ENCODE results near the gene ABCA9. TPM values are rescaled to one million over a fixed set of nuclear protein-coding genes. Genes with fewer than 3 reads are reported as not detected.

ABCA9 gene
- total and polyA plus RNA-seq, 2 experiments from 2014 or later: not detected

DNA sequence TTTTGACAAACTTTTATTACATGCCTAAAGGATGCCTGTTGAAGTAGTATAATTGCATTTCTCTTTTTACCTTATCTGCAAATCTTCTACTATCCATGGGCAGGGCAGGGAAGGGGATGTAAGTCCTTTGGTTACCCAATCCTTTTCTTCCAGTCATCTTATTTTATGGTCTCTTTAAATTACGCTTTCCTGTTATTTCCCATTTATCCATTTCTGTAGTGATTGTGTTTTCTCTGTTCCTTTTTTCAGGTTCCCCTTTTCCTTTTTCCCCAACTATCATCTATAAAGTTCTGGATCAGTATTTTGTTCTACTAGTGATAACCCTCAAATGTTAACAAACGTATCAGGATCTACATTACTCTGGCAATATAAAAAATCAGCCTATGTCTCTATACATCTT is 3.3 kb upstream of the ABCA9 start:
- Mint-ChIP-seq H3K4me1 (peaks cover 13% of the 10 kb centered on the region), H3K36me3 (ENCODE audit: low read depth) (no peaks in the 10 kb centered on the region), H3K27me3 (ENCODE audit: insufficient read depth, low read depth, poor library complexity) (peaks cover 2% of the 10 kb centered on the region), H3K4me3 (no peak overlapping the region), H3K27ac (no peak overlapping the region), H3K9me3 (no peaks in the 10 kb centered on the region)
- H3K4me1 ChIP-seq (ENCODE audit: insufficient read depth): no peaks in the 10 kb centered on the region
- no peaks in the 10 kb centered on the region for H3K36me3 ChIP-seq (ENCODE audit: insufficient read depth)
- TF ChIP-seq, protein P1, sequence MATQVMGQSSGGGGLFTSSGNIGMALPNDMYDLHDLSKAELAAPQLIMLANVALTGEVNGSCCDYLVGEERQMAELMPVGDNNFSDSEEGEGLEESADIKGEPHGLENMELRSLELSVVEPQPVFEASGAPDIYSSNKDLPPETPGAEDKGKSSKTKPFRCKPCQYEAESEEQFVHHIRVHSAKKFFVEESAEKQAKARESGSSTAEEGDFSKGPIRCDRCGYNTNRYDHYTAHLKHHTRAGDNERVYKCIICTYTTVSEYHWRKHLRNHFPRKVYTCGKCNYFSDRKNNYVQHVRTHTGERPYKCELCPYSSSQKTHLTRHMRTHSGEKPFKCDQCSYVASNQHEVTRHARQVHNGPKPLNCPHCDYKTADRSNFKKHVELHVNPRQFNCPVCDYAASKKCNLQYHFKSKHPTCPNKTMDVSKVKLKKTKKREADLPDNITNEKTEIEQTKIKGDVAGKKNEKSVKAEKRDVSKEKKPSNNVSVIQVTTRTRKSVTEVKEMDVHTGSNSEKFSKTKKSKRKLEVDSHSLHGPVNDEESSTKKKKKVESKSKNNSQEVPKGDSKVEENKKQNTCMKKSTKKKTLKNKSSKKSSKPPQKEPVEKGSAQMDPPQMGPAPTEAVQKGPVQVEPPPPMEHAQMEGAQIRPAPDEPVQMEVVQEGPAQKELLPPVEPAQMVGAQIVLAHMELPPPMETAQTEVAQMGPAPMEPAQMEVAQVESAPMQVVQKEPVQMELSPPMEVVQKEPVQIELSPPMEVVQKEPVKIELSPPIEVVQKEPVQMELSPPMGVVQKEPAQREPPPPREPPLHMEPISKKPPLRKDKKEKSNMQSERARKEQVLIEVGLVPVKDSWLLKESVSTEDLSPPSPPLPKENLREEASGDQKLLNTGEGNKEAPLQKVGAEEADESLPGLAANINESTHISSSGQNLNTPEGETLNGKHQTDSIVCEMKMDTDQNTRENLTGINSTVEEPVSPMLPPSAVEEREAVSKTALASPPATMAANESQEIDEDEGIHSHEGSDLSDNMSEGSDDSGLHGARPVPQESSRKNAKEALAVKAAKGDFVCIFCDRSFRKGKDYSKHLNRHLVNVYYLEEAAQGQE (IDR thresholded peaks at IDR 0.05; ENCODE audit: unreplicated experiment): no peak
- TF ChIP-seq, protein P2, sequence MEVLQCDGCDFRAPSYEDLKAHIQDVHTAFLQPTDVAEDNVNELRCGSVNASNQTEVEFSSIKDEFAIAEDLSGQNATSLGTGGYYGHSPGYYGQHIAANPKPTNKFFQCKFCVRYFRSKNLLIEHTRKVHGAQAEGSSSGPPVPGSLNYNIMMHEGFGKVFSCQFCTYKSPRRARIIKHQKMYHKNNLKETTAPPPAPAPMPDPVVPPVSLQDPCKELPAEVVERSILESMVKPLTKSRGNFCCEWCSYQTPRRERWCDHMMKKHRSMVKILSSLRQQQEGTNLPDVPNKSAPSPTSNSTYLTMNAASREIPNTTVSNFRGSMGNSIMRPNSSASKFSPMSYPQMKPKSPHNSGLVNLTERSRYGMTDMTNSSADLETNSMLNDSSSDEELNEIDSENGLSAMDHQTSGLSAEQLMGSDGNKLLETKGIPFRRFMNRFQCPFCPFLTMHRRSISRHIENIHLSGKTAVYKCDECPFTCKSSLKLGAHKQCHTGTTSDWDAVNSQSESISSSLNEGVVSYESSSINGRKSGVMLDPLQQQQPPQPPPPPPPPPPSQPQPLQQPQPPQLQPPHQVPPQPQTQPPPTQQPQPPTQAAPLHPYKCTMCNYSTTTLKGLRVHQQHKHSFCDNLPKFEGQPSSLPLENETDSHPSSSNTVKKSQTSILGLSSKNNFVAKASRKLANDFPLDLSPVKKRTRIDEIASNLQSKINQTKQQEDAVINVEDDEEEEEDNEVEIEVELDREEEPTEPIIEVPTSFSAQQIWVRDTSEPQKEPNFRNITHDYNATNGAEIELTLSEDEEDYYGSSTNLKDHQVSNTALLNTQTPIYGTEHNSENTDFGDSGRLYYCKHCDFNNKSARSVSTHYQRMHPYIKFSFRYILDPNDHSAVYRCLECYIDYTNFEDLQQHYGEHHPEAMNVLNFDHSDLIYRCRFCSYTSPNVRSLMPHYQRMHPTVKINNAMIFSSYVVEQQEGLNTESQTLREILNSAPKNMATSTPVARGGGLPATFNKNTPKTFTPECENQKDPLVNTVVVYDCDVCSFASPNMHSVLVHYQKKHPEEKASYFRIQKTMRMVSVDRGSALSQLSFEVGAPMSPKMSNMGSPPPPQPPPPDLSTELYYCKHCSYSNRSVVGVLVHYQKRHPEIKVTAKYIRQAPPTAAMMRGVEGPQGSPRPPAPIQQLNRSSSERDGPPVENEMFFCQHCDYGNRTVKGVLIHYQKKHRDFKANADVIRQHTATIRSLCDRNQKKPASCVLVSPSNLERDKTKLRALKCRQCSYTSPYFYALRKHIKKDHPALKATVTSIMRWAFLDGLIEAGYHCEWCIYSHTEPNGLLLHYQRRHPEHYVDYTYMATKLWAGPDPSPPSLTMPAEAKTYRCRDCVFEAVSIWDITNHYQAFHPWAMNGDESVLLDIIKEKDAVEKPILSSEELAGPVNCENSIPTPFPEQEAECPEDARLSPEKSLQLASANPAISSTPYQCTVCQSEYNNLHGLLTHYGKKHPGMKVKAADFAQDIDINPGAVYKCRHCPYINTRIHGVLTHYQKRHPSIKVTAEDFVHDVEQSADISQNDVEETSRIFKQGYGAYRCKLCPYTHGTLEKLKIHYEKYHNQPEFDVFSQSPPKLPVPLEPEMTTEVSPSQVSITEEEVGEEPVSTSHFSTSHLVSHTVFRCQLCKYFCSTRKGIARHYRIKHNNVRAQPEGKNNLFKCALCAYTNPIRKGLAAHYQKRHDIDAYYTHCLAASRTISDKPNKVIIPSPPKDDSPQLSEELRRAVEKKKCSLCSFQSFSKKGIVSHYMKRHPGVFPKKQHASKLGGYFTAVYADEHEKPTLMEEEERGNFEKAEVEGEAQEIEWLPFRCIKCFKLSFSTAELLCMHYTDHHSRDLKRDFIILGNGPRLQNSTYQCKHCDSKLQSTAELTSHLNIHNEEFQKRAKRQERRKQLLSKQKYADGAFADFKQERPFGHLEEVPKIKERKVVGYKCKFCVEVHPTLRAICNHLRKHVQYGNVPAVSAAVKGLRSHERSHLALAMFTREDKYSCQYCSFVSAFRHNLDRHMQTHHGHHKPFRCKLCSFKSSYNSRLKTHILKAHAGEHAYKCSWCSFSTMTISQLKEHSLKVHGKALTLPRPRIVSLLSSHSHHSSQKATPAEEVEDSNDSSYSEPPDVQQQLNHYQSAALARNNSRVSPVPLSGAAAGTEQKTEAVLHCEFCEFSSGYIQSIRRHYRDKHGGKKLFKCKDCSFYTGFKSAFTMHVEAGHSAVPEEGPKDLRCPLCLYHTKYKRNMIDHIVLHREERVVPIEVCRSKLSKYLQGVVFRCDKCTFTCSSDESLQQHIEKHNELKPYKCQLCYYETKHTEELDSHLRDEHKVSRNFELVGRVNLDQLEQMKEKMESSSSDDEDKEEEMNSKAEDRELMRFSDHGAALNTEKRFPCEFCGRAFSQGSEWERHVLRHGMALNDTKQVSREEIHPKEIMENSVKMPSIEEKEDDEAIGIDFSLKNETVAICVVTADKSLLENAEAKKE (CRISPR knock-in tag; IDR thresholded peaks at IDR 0.05): no peak
- TF ChIP-seq ZNF114 (CRISPR knock-in tag; IDR thresholded peaks at IDR 0.05): no peak
- TF ChIP-seq STAT1 (IDR thresholded peaks at IDR 0.05; ENCODE audit: unreplicated experiment): no peak
- no peak for TF ChIP-seq JUNB (IDR thresholded peaks at IDR 0.05; ENCODE audit: unreplicated experiment)
- no peak for TF ChIP-seq NANOG (IDR thresholded peaks at IDR 0.05; ENCODE audit: borderline replicate concordance)
- H3F3A ChIP-seq (replicated peaks; ENCODE audit: low read depth): no peaks in the 10 kb centered on the region
- H3K79me2 ChIP-seq (replicated peaks; ENCODE audit: insufficient read depth): no peaks in the 10 kb centered on the region
- no peak overlapping the region for H3K4me3 ChIP-seq
- H3K27ac ChIP-seq (ENCODE audit: low read depth): no peak overlapping the region
- no peaks in the 10 kb centered on the region for H4K20me1 ChIP-seq (replicated peaks; ENCODE audit: insufficient read depth)
- DNase-seq (ENCODE audit: low spot score): no peak
- no peak for ATAC-seq
- no peak overlapping the region for H2AFZ ChIP-seq
- no peak overlapping the region for H3K4me2 ChIP-seq
- H3K9me2 ChIP-seq (ENCODE audit: insufficient read depth): no peaks in the 10 kb centered on the region
- no peaks in the 10 kb centered on the region for H3K27me3 ChIP-seq (ENCODE audit: insufficient read depth)
